Measurements from ENCODE around the gene LBX1.

LBX1 gene

DNA sequence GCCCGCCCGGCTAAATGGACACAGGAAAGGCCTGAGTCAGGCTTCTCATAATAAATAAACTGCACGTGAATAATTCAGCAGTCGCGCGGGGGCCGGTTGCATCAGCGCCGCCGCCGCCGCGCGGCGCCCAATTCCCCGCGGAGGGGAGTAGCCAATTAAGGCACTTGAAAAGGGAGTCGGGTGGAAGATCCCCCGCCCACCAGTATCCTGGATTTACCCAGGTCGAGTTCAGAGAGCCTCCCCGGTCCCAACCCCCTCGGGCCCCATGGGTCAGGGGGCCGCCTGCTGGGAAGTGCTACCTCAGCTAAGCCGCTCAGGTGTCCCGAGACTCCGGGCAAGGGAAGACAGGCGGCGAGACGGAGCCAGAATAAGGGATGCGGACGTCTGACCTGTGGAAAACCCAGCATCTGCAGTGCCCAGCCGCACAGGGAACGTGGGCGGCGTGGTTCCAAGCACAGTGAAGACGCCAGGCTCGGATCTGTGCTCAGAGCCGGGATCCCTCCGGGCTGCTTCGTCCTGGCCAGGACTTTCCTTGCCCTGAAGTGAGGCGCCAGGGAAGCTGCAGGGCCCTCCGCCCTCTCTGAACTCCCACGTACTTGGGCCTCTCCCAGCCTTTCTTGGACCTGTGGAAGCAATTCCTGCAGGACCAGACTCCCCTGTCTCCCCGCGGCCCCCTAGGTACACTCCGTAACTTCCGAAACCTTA lies 7.3 kb upstream of the LBX1 start:
- no peak overlapping the region for H3K27ac ChIP-seq
- no peak for TF ChIP-seq ZFX (IDR thresholded peaks at IDR 0.05; ENCODE audit: borderline replicate concordance)
- TF ChIP-seq, protein P1, sequence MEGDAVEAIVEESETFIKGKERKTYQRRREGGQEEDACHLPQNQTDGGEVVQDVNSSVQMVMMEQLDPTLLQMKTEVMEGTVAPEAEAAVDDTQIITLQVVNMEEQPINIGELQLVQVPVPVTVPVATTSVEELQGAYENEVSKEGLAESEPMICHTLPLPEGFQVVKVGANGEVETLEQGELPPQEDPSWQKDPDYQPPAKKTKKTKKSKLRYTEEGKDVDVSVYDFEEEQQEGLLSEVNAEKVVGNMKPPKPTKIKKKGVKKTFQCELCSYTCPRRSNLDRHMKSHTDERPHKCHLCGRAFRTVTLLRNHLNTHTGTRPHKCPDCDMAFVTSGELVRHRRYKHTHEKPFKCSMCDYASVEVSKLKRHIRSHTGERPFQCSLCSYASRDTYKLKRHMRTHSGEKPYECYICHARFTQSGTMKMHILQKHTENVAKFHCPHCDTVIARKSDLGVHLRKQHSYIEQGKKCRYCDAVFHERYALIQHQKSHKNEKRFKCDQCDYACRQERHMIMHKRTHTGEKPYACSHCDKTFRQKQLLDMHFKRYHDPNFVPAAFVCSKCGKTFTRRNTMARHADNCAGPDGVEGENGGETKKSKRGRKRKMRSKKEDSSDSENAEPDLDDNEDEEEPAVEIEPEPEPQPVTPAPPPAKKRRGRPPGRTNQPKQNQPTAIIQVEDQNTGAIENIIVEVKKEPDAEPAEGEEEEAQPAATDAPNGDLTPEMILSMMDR (IDR thresholded peaks at IDR 0.05) = no peak

DNA sequence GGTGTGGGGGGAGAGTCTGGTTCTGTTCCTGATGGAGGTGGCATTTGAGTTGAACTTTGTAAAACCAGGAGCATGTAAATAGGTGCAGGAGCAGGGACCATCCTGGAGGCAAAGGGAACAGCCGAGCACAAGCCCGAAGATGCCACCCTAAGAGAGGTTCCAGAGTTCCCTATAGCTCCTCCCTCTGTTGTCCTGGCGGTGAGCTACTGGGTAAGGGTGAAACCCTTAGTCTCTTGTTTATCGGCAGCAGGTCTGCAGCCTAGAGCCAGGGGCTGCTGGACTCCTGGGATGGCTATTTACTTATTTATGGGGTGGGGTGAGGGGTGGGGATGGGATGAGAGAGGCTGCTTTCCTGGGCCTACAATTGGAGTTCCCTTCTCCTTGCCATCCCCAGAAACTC lies 6.5 kb upstream of the LBX1 start:
- H3K27ac ChIP-seq = no peak overlapping the region
- no peak for TF ChIP-seq ZFX (IDR thresholded peaks at IDR 0.05; ENCODE audit: borderline replicate concordance)
- TF ChIP-seq, protein P1 (IDR thresholded peaks at IDR 0.05) = no peak

DNA sequence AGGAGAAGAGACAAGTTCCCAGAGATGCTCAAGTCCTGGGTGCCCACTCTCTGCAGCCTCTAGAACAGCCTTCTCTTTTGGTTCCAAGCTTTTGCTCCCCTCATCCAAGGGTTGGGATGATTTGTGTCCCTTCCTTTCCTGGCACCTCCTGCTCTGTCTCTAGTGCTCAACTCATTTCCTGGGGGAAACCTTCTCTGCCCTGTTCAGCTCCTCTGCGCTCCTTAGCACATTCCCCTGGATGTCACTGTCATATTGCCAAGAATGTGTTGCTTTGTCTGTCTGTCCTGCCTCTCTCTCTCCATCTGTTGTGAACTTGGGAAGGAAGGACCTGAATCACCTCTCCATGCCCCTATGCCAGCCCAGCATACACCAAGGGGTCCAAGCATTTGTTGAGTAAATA lies 5.1 kb upstream of the LBX1 start:
- H3K27ac ChIP-seq = no peak overlapping the region
- TF ChIP-seq, protein P1 (IDR thresholded peaks at IDR 0.05) = no peak
- TF ChIP-seq ZFX (IDR thresholded peaks at IDR 0.05; ENCODE audit: borderline replicate concordance) = no peak

DNA sequence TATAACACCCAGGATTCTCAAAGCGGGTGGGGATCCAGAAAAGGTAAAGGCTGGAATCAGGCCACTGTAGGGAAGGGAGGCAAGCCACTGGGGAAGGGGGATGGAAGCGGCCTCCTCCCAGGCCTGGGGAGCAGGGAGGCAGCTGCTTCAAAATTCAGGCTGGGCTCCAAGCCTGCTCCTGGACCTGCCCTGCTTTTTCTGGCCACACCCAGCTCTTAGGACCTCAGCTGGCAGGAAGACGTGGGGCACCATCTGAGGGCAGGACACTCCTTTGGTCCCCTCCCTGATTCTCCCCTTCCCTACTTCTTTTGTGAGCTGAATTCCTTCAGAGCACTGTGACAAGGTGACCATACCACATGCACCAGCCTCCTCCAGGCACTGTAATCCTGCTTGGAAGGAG lies 4.6 kb upstream of the LBX1 start:
- no peak overlapping the region for H3K27ac ChIP-seq
- TF ChIP-seq, protein P1 (IDR thresholded peaks at IDR 0.05) = no peak
- TF ChIP-seq ZFX (IDR thresholded peaks at IDR 0.05; ENCODE audit: borderline replicate concordance) = no peak

DNA sequence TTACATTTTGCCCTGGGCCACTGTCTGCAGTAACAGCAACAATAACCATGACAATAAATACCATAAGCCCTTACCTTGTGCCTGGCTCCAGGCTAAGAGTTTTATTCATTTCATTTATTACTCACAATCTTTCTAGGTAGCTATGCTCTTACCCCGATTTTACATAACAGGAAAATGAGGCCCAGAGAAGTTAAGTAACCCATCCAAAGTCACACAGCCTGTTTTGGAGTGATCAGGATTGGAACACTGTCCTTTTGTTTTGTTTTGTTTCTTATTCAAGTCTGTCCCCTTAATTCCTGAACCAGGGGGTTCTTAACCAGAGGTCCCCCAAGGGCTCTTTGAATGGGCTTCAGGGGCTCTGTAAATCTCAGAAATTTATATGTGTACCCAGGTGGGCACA lies 4.2 kb upstream of the LBX1 start:
- H3K27ac ChIP-seq = no peak overlapping the region
- TF ChIP-seq ZFX (IDR thresholded peaks at IDR 0.05; ENCODE audit: borderline replicate concordance) = no peak
- TF ChIP-seq, protein P1 (IDR thresholded peaks at IDR 0.05) = no peak

DNA sequence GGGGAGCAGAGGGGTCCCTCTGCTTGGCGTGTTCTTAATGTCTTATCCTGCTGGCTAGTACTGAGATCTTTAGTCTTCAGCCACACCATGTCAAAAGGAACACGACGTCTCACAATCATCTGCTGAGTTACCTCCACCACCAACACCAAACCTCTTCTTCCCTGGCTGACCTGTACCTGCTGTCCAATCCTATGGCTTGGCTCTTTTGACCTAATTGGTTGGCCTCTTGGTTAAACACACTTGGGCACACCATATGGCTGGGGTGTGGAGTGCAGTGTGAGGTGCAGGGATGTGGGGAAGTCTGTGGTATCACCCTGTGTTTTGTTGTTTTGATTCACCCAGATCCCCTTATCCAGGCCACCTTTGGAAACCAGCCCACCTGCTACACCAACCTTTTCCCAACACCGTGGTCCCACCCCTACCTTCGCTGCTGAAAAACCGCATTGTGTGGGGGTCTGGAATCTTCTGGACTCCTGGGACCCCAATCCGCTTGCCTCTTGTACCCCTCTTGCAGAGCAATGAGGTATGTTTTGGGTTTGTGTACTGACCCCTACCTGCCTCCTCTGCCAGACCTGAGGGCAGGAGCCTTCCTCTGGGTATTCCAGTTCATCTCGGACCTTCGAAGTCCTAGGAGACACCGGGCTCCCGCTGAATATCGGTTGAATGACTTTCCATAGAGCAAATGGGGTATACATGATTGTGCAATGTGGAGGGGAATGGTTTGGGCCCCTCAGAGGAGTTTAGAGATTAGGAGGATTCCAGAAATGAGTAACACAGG lies 2.8 kb upstream of the LBX1 start:
- no peak for TF ChIP-seq ZFX (IDR thresholded peaks at IDR 0.05; ENCODE audit: borderline replicate concordance)
- TF ChIP-seq, protein P1 (IDR thresholded peaks at IDR 0.05) = no peak
- H3K27ac ChIP-seq = no peak overlapping the region

DNA sequence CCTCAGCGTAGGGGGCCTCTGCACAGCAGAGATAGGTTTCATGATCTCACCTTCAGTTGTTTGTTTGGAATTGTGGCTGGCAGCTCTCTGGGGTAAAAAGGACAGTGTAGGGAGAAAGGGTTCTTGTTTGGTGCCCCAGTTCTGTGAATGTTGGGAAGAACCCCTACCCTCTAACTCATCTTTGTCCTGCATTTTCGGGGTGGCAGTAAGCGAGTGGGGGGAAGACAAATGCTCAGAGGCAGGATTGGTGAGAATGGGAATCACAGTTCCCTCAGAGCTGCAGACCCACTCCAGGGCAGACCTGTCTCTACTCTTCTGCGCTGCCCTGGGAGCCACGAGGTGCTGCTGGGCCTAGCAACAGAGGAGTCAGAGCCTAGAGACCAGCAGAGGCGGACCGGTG lies 1.8 kb upstream of the LBX1 start:
- no peak overlapping the region for H3K27ac ChIP-seq
- TF ChIP-seq, protein P1 (IDR thresholded peaks at IDR 0.05) = no peak
- no peak for TF ChIP-seq ZFX (IDR thresholded peaks at IDR 0.05; ENCODE audit: borderline replicate concordance)
